Endodermal cell (in vitro differentiated cells): ENCODE results near the gene THSD4. TPM values are rescaled to one million over a fixed set of nuclear protein-coding genes. Genes with fewer than 3 reads are reported as not detected.

Source experiments
- DNase-seq: peaks from one replicate; pipeline ENCODE4 v3.0.0-alpha.2; 2017
- H3K27ac ChIP-seq: 2 replicates; pipeline ENCODE4 v1.5.1; 2013; ENCODE audit warnings: mild to moderate bottlenecking, low read depth, low read length, moderate library complexity
- H3K27me3 ChIP-seq: 2 replicates; pipeline ENCODE4 v1.6.1; 2013; ENCODE audit warnings: mild to moderate bottlenecking, low read length, moderate library complexity; ENCODE audit not compliant: insufficient read depth, control insufficient read depth, poor library complexity, severe bottlenecking
- H3K36me3 ChIP-seq: 2 replicates; pipeline ENCODE4 v1.7.0; 2013; ENCODE audit warnings: mild to moderate bottlenecking, low read length, moderate library complexity; ENCODE audit not compliant: control insufficient read depth, insufficient read depth
- H3K4me1 ChIP-seq: one replicate; pipeline ENCODE4 v1.7.0; 2013; ENCODE audit warnings: low read length; ENCODE audit not compliant: control insufficient read depth, insufficient read depth
- H3K4me3 ChIP-seq: 2 replicates; pipeline ENCODE4 v1.5.1; 2013; ENCODE audit warnings: mild to moderate bottlenecking, low read length, moderate library complexity
- H3K9ac ChIP-seq: 2 replicates; pipeline ENCODE4 v1.6.1; 2013; ENCODE audit warnings: mild to moderate bottlenecking, low read length, moderate library complexity; ENCODE audit not compliant: poor library complexity, severe bottlenecking; ENCODE audit errors: extremely low read depth
- H3K9me3 ChIP-seq: 2 replicates; pipeline ENCODE4 v1.6.1; 2013; ENCODE audit warnings: mild to moderate bottlenecking, low read length, moderate library complexity; ENCODE audit not compliant: control insufficient read depth
- H3K27ac Mint-ChIP-seq: 2 replicates; pipeline ENCODE4 v1.8.0; 2020; ENCODE audit warnings: mixed read lengths
- H3K27me3 Mint-ChIP-seq: 2 replicates; pipeline ENCODE4 v1.8.0; 2021; ENCODE audit warnings: mild to moderate bottlenecking, mixed read lengths; ENCODE audit not compliant: insufficient read depth
- H3K36me3 Mint-ChIP-seq: 2 replicates; pipeline ENCODE4 v1.8.0; 2020; ENCODE audit warnings: low read depth, mixed read lengths
- H3K4me1 Mint-ChIP-seq: 2 replicates; pipeline ENCODE4 v1.8.0; 2020; ENCODE audit warnings: mixed read lengths
- H3K4me3 Mint-ChIP-seq: 2 replicates; pipeline ENCODE4 v1.8.0; 2020; ENCODE audit warnings: mild to moderate bottlenecking, moderate library complexity, mixed read lengths
- H3K9me3 Mint-ChIP-seq: 2 replicates; pipeline ENCODE4 v1.8.0; 2020; ENCODE audit warnings: mild to moderate bottlenecking, mixed read lengths
- CTCF ChIP-seq: fragments of 200-600 bp; sonication (generic); conservative IDR thresholded peaks from 2 replicates; pipeline ENCODE4 v1.5.0; 2021; ENCODE audit warnings: antibody characterized with exemption, mild to moderate bottlenecking
- WGBS, 2 experiments: methylation state at CpG; one replicate each; pipeline versions ENCODE4 v1.1.5 to v1.1.7; 2013; ENCODE audit warnings: missing lambda C conversion rate in 2 of 2, mixed read lengths in 1 of 2; ENCODE audit not compliant: insufficient coverage in 1 of 2, insufficient read length in 1 of 2; 5-methylcytosine and 5-hydroxymethylcytosine counted together
- total RNA-seq, 2 donors: library from RNA; stranded (reverse); fragmentation: NEBNext Ultra II Directional in 1 of 2; extraction: Animal tissue kit (Norgen Biotek cat#: 25700) in 1 of 2; gene quantifications; 2 replicates in 1 of 2; 3 replicates in 1 of 2; pipeline ENCODE4 v1.2.1, GENCODE V29; 2021

The THSD4 gene
- total RNA-seq, 2 donors from 2014 or later = 4.6 to 5.4 TPM

DNA sequence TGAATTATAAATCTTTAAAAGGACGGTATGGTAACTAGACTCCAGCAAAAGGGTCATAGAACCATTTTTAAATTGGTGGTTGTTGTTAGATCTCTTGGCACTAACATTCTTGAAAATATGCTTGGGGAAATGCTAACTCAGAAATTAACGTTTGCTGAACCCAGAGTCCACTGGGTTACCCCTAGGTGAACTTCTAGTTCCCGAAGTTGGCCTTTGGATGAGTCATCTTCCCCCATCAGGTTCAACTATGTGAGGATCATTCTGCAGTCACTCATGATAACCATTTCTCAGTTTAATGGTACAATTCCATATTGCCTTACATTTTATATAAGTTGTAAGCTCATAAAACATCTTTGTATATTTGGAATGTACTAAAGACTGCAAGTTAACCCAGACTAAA lies 204.7 kb downstream of the THSD4 start:
- Histone ChIP-seq H3K4me3 (no peak overlapping the region), H3K27ac (no peak overlapping the region), H3K27me3 (no peaks in the 10 kb centered on the region), H3K9ac (no peak overlapping the region), H3K36me3 (no peaks in the 10 kb centered on the region), H3K4me1 (no peaks in the 10 kb centered on the region), H3K9me3 (no peaks in the 10 kb centered on the region)
- no peak overlapping the region for H3K27ac Mint-ChIP-seq
- peaks cover 7% of the 10 kb centered on the region for H3K9me3 Mint-ChIP-seq
- H3K4me3 Mint-ChIP-seq = no peak overlapping the region
- no peaks in the 10 kb centered on the region for H3K4me1 Mint-ChIP-seq
- no peak for TF ChIP-seq CTCF
- peak; percentile 2 for DNase-seq
- H3K27me3 Mint-ChIP-seq = no peaks in the 10 kb centered on the region
- WGBS, 2 experiments = 88 to 94% methylated on average over 2 to 3 of the region's 3 CpGs
- H3K36me3 Mint-ChIP-seq = peaks cover 8% of the 10 kb centered on the region

DNA sequence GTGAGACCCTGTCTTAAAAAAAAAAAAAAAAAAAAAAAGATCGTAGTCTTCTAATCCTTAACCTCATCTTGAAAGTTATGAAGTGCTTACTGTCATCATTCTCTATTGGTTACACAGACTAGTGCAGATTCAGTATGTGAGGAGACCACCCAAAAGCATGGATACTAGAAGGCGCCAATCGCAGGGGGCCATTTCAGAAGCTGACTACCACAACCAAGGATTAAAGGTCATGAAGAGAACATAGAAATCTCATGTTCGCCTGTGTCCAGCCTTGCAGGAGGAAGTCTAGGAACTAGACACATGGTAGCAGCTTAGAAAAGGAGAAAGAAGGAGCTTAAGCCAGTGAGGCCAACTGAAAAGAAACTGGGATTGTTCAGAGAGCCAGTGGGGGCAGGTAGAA lies 207.8 kb downstream of the THSD4 start:
- DNase-seq = no peak
- no peak overlapping the region for H3K27ac ChIP-seq
- no peaks in the 10 kb centered on the region for H3K9me3 ChIP-seq
- Mint-ChIP-seq H3K27ac (no peak overlapping the region), H3K27me3 (no peaks in the 10 kb centered on the region), H3K4me1 (no peaks in the 10 kb centered on the region), H3K4me3 (no peak overlapping the region), H3K36me3 (no peaks in the 10 kb centered on the region), H3K9me3 (peaks cover 2% of the 10 kb centered on the region)
- WGBS, 2 experiments = 93 to 100% methylated on average over 3 to 4 of the region's 4 CpGs
- H3K9ac ChIP-seq = no peak overlapping the region
- no peak for TF ChIP-seq CTCF
- no peaks in the 10 kb centered on the region for H3K36me3 ChIP-seq
- no peaks in the 10 kb centered on the region for H3K4me1 ChIP-seq
- H3K27me3 ChIP-seq = no peaks in the 10 kb centered on the region
- no peak overlapping the region for H3K4me3 ChIP-seq

DNA sequence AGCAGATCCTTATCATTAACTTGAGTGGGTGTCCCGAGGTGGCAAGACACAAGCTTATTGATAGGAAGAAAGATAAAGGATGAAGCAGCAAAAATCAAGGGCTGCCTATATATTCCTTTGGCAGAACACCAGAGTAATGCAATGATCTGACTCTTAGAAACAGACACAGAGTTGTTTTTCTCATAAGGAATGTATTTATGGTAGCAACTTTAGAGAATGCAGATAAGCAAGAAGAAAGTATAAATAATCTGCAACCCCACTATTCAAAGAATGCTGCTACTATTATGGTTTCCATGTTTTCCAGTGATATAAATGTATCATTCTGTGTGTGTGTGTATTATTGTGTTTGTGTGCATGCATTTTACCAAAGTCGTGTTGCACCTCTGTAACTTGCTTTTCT lies 208.3 kb downstream of the THSD4 start:
- H3K4me1 ChIP-seq = no peaks in the 10 kb centered on the region
- H3K9me3 ChIP-seq = no peaks in the 10 kb centered on the region
- H3K27me3 ChIP-seq = no peaks in the 10 kb centered on the region
- H3K9ac ChIP-seq = no peak overlapping the region
- H3K36me3 ChIP-seq = no peaks in the 10 kb centered on the region
- no peak for DNase-seq
- H3K4me3 Mint-ChIP-seq = no peak overlapping the region
- TF ChIP-seq CTCF = no peak
- H3K4me1 Mint-ChIP-seq = no peaks in the 10 kb centered on the region
- H3K4me3 ChIP-seq = no peak overlapping the region
- WGBS, 2 experiments = 85 to 86% methylated on average over 1 to 2 of the region's 2 CpGs
- no peak overlapping the region for H3K27ac ChIP-seq
- no peaks in the 10 kb centered on the region for H3K36me3 Mint-ChIP-seq
- no peaks in the 10 kb centered on the region for H3K27me3 Mint-ChIP-seq
- peaks cover 2% of the 10 kb centered on the region for H3K9me3 Mint-ChIP-seq
- H3K27ac Mint-ChIP-seq = no peak overlapping the region
